CD4-positive, alpha-beta T cell treated with Interferon alpha-2 for 1 hour (primary cell): ENCODE results near the gene SMAD3.

Source experiments
- DNase-seq, 2 donors: peaks; one replicate each; pipeline ENCODE4 v3.0.0-alpha.2; 2020 to 2022

The SMAD3 gene

GRCh38 chr15:67036775-67037555, 28.4 kb upstream of the SMAD3 start:
- no peak for DNase-seq

GRCh38 chr15:67037694-67038093, 27.7 kb upstream of the SMAD3 start:
- no peak for DNase-seq

GRCh38 chr15:67038736-67039135, 26.7 kb upstream of the SMAD3 start:
- DNase-seq: no peak

GRCh38 chr15:67039384-67040075, 25.9 kb upstream of the SMAD3 start:
- DNase-seq: no peak

DNA sequence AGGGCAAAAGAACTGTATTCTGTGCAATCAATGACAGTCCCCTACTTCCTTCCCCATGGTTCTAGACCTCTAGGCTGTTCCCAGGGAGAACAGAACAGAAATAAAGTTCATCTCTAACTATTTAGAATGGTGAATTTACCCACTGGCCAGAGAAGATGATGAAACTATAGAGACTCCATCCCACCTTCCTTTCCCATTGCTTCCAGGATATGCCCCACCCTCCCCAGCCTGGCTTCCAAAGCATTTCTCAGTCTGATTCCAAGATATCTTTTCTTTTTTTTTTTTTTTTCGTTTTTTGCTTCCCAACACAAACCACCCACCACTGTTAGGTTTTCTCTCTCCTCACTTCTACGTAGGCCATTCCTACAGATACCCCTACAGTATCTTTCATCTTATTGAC, 25.1 kb upstream of the SMAD3 start:
- no peak for DNase-seq

- DNase-seq: no peak
Measured at GRCh38 chr15:67042551-67043142, 22.8 kb upstream of the SMAD3 start.

DNA sequence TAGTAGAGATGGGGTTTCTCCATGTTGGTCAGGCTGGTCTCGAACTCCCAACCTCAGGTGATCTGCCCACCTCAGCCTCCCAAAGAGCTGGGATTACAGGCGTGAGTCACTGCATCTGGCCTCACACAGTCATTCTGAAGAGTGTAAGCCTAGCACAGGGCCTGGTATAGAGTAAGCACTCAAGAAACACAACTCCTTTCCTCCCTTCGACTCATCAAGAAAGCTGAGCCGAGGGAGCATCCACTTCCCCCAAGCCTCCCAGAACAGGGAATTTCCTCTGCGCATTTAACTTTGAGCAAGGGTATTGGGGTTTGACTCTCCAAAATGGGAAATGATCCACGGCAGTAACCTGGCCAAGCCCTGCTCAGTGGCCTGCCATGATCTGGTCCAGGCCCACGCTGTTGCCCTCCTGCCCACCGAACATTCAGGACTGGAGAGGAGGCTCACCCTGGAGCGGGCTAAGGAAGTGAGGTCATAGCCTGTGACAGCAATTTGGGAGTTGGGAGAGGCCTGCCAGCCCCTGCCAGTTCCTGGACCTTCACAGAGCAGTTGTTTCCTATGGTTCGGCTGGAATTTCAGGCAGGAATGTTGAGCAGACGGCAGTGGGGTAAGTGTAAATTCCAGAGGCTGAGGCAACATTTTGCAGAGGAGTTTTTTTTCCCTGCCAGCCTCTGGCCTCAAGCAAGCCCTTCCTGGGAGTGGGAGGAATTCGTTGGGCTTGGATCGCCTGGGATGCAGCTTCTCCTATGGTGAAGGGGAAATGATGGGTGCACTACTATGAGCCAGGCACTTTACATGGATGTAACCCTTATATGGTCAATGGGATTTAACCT, 21.2 kb upstream of the SMAD3 start:
- DNase-seq: no peak

DNA sequence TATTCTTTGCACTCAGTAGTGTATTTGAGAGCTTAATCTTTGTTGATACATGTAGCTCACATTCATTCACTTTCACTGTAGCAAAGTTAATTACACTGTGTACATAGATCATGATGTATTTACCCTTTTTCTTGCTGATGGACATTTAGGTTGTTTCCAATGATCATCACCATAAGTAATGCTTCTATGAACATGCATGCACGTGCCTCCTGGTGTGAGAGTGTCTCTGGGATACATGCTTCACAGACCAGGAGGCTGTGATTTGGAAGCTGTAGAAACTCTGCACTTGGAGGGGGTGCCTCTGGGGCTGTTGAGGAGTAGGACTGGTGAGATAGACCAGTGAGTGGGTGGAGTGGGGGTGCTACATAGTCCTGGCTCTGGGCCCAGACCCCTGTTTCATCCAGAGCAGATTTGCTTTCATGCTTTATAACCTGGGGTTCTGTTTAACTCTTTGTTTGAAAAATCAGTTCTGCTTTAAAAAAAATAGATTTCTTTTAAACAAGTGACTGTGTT, 18.2 kb upstream of the SMAD3 start:
- DNase-seq: no peak

- DNase-seq: no peak
Measured at GRCh38 chr15:67048281-67049279, 16.8 kb upstream of the SMAD3 start.

- no peak for DNase-seq
Measured at GRCh38 chr15:67049351-67050044, 15.9 kb upstream of the SMAD3 start.

DNA sequence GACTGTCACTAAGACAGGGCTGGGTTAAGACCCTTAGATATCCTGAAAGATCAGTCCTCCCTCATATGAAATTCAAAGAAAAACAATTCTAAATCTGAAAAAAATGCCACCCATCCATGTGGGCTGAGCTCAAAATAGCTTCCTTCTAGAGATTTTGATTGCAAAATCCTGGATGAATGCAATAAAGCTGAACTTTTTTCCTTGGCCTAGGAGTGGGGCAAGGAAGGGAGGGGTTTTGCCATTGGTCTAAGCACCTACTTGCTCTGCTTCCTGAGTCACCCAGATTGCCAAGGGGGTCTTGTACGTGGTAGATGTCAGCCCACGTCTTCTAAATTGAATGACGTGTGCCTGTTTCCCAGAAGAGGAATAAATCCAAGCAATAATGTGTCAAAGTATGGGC, 15.3 kb upstream of the SMAD3 start:
- no peak for DNase-seq

DNA sequence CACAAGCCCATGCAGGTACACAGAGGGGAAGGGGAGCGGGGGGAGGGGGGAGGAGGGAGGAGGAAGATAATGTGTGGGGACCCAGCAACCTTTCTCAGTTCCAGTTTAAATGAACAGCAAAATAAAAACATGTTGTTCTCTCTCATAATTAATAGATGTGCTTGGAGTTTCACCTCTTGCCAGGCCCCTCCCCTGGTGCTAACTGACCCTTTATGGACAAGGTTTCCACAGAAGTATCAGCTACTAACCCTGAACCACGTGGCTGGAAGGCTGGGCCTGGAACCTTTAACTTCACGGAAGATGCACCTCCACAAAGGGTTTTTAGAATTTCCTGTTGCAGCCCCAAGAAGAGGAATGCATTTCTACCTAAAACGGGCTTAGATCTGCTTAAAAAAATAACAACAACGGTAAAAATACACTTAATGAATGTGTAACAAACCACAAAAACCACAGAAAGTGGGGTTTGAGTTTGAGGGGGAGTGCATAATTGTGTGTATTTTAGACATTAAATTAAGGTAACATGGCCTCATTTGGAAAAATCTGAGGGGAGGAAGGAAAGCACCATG, 14.8 kb upstream of the SMAD3 start:
- no peak for DNase-seq

DNA sequence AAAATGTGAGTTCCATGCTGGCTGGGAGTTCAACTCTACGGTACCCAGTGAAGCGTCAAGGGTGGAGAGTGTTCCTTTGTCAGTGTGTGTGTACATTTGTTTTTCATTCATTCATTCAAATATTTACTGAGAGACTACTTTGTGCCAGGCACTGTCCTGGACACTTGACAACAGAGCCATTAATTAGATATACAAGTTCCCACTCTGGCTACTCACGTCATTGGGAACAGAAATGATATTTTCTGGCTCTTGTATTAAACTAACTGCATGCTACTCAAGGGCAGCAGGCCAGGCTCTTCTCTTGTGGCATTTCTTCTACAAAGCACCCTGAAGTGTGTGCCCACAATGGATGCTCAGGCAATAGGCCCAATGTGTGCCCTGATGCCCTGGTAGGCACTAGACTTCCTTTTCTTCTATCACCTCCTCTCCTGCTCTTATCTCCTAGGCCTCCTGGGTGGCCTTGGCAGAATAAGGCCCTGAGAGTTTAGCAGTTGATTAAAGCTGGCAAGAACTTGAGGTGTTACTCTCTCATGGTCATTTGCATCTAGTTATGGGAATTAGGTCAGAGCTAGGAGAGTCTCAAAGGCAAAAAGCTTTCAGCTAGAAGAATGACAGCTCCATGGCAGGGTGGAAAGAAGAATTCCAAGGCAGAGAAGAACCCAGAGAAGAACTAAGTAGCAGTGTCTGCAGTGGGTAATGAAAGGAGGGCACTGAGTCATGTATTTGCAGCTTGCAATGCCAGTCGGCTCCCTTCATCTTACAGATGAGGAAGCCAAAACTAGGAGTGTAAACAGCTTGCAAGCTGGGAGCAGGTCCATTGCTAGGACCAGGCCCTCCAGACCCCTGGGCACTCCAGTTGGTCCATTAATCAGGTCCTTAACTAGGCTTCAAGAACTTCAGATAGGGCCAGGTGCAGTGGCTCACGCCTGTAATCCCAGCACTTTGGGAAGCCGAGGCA, 14.0 kb upstream of the SMAD3 start:
- no peak for DNase-seq

- no peak for DNase-seq
Measured at GRCh38 chr15:67054676-67055075, 10.7 kb upstream of the SMAD3 start.

DNA sequence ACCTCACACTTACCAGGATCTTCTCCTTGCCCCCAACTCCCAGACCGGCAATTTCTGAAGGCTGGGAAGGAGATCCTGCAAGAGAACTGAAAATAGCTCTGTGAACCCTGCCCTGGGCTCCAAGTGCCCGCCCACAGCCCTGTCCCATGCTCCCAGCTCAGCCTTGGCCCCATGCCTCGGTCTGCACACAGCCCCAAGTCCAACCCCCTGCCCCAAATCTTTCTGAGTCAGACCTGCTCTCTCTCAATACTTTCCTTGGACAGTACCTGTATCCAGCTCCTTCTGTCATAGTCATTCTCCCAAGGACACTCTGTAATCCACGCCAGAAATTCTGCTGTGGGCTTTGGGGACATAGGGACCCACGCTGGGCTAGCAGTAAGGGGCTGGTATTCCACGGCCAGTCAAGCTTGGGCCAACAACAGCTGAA, 6.3 kb upstream of the SMAD3 start:
- DNase-seq: no peak

DNA sequence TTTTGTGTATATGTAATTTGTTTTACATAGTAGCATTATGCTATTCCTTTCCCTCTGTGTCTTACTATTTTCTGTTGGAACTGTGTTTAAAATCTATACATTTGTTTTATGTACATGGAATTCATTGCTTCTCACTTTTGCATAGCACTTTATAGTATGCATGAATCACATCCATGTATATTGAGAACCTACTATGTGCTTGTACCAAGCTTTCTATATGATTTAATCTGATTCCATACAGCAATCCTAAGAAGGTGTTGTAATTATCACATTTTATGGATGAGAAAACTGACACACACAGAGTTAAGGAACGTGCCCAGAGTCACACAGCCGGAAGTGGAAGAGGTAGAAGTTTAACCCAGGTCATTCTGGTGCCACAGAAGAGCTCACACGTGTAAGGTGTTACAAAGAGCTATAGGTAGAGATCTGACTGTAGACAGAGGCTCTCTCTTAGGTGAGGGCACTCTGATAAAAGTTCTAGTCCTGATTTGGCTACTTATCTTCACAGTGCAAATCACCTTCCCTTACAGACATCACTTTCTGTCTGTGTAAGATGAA, 3.5 kb upstream of the SMAD3 start:
- no peak for DNase-seq

DNA sequence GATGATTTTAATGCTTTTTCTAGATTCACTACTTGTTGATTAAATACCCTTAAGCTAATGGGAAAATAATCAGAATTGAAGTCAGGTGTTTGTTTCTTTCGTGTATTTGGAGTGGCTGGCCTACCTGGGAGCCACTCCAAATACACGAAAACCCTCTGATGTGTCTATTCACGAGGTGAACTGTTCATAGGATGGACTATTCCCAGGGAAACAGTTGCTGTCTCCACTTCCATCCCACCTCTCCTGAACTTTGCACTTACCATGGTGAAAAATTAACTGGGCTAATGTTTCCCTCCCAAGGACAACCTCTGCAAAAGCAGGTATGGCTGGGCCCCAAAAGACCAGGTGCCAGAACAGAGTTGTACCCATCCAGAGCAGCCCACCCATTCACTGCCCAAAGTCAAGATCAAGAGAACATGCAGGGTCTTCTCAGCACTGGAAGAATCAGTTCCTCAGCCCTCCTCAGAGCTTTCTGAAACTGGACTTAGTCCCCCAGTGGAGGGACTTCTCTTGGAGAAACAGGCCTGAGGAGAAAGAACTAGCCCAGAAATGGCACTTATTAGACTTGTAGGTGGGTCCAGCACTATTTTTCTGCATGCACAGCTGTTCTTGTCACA, 2.9 kb upstream of the SMAD3 start:
- DNase-seq: no peak
